HEK293 (cell line): ENCODE results near the gene RNF182.

ENCODE experiments used
- CTCF ChIA-PET: fragments of 350-600 bp; formaldehyde crosslinking; extraction: SDS; loops from one replicate; lab custom pipeline; 2021; ENCODE audit warnings: antibody characterized with exemption; lab: Yijun Ruan, JAX
- POLR2A ChIA-PET: fragments of 300-600 bp; formaldehyde crosslinking; extraction: SDS; loops from one replicate; lab custom pipeline; 2020; ENCODE audit warnings: antibody characterized with exemption, inconsistent platforms; lab: Yijun Ruan, JAX
- H3K27ac ChIP-seq: fragments of 200-500 bp; sonication (Bioruptor generic); 2 replicates; pipeline ENCODE4 v1.5.1; 2014; ENCODE audit warnings: low read depth, low read length, control low read depth, inconsistent platforms; ENCODE audit errors: extremely low read depth
- H3K36me3 ChIP-seq, 2 experiments: fragments of 200-500 bp in 1 of 2; sonication (Bioruptor generic) in 1 of 2; 1 replicate in 1 of 2; 2 replicates in 1 of 2; pipeline ENCODE4 v1.5.1; 2014 to 2017; ENCODE audit warnings: inconsistent platforms in 2 of 2, low read length in 2 of 2; ENCODE audit not compliant: control insufficient read depth in 2 of 2, insufficient read depth in 1 of 2
- H3K4me1 ChIP-seq: fragments of 200-500 bp; sonication (Bioruptor generic); 2 replicates; pipeline ENCODE4 v1.5.1; 2014; ENCODE audit warnings: mild to moderate bottlenecking, low read length, inconsistent platforms; ENCODE audit not compliant: control insufficient read depth, insufficient read depth
- H3K4me3 ChIP-seq: 2 replicates; pipeline ENCODE4 v1.5.1; 2011; ENCODE audit warnings: low read depth, mild to moderate bottlenecking, control low read depth, low read length, moderate library complexity
- H3K9me3 ChIP-seq: fragments of 200-500 bp; sonication (Bioruptor generic); 2 replicates; pipeline ENCODE4 v1.5.1; 2014; ENCODE audit warnings: low read depth, low read length, inconsistent platforms; ENCODE audit not compliant: control insufficient read depth, insufficient read depth
- FEZF1 ChIP-seq: fragments of 450-650 bp; formaldehyde crosslinking; IDR thresholded peaks from 2 replicates; pipeline ENCODE4 v1.5.1; 2016; ENCODE audit warnings: missing biosample characterization, missing genetic modification characterization
- OSR2 ChIP-seq: fragments of 450-650 bp; formaldehyde crosslinking; IDR thresholded peaks from 2 replicates; pipeline ENCODE4 v1.5.1; 2016; ENCODE audit warnings: missing biosample characterization, missing genetic modification characterization
- ZBTB8A ChIP-seq: fragments of 450-650 bp; formaldehyde crosslinking; IDR thresholded peaks from 2 replicates; pipeline ENCODE4 v1.5.1; 2016; ENCODE audit warnings: missing biosample characterization, missing genetic modification characterization
- ZFHX2 ChIP-seq: fragments of 450-650 bp; formaldehyde crosslinking; conservative IDR thresholded peaks from 2 replicates; pipeline ENCODE4 v1.5.1; 2016; ENCODE audit warnings: missing biosample characterization, missing genetic modification characterization
- ZFP3 ChIP-seq: fragments of 450-650 bp; formaldehyde crosslinking; IDR thresholded peaks from 2 replicates; pipeline ENCODE4 v1.5.1; 2016; ENCODE audit warnings: low read depth, missing biosample characterization, missing genetic modification characterization
- ZNF155 ChIP-seq: fragments of 450-650 bp; formaldehyde crosslinking; IDR thresholded peaks from 2 replicates; pipeline ENCODE4 v1.5.1; 2016; ENCODE audit warnings: missing biosample characterization, missing genetic modification characterization
- ZNF184 ChIP-seq: fragments of 450-650 bp; IDR thresholded peaks from 2 replicates; pipeline ENCODE4 v1.5.1; 2018; ENCODE audit warnings: missing biosample characterization, mild to moderate bottlenecking, missing genetic modification characterization
- ZNF211 ChIP-seq: fragments of 450-650 bp; formaldehyde crosslinking; IDR thresholded peaks from 2 replicates; pipeline ENCODE4 v1.5.1; 2016; ENCODE audit warnings: low read depth, missing biosample characterization, missing genetic modification characterization
- ZNF221 ChIP-seq: fragments of 450-650 bp; formaldehyde crosslinking; IDR thresholded peaks from 2 replicates; pipeline ENCODE4 v1.5.1; 2017; ENCODE audit warnings: missing biosample characterization, missing genetic modification characterization, borderline replicate concordance
- ZNF423 ChIP-seq: fragments of 450-650 bp; formaldehyde crosslinking; IDR thresholded peaks from 2 replicates; pipeline ENCODE4 v1.5.1; 2016; ENCODE audit warnings: missing biosample characterization, missing genetic modification characterization
- ZNF558 ChIP-seq: fragments of 450-650 bp; formaldehyde crosslinking; IDR thresholded peaks from 2 replicates; pipeline ENCODE4 v1.5.1; 2016; ENCODE audit warnings: missing biosample characterization, missing genetic modification characterization
- ZNF580 ChIP-seq: fragments of 450-650 bp; formaldehyde crosslinking; IDR thresholded peaks from 2 replicates; pipeline ENCODE4 v1.5.1; 2016; ENCODE audit warnings: missing biosample characterization, missing genetic modification characterization
- TF ChIP-seq, protein P1 (sequence below): fragments of 450-650 bp; formaldehyde crosslinking; IDR thresholded peaks from 2 replicates; pipeline ENCODE4 v1.5.1; 2016; ENCODE audit warnings: missing biosample characterization, missing genetic modification characterization
- TF ChIP-seq, protein P2 (sequence below): fragments of 450-650 bp; IDR thresholded peaks from 2 replicates; pipeline ENCODE4 v1.5.1; 2018; ENCODE audit warnings: missing biosample characterization, mild to moderate bottlenecking, missing genetic modification characterization
- TF ChIP-seq, protein P3 (sequence below): fragments of 450-650 bp; formaldehyde crosslinking; conservative IDR thresholded peaks from 2 replicates; pipeline ENCODE4 v1.5.1; 2016; ENCODE audit warnings: low read depth, missing biosample characterization, missing genetic modification characterization

The RNF182 gene

GRCh38 chr6:13978102-13978640 lies 53.4 kb downstream of the RNF182 start:
- CTCF ChIA-PET = interaction anchor here (0.6 kb wide), 1 partner anchor 70 kb away, joined by 3 read pairs; no protein-coding TSS in a partner anchor
- H3K4me1 ChIP-seq = no peaks in the 10 kb centered on the region
- no peaks in the 10 kb centered on the region for H3K9me3 ChIP-seq
- POLR2A ChIA-PET = no interaction called here
- no peak overlapping the region for H3K27ac ChIP-seq
- TF ChIP-seq, protein P1, sequence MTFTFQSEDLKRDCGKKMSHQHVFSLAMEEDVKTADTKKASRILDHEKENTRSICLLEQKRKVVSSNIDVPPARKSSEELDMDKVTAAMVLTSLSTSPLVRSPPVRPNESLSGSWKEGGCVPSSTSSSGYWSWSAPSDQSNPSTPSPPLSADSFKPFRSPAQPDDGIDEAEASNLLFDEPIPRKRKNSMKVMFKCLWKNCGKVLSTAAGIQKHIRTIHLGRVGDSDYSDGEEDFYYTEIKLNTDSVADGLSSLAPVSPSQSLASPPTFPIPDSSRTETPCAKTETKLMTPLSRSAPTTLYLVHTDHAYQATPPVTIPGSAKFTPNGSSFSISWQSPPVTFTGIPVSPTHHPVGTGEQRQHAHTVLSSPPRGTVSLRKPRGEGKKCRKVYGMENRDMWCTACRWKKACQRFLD = no peak
- TF ChIP-seq ZNF558 = no peak
- TF ChIP-seq, protein P2, sequence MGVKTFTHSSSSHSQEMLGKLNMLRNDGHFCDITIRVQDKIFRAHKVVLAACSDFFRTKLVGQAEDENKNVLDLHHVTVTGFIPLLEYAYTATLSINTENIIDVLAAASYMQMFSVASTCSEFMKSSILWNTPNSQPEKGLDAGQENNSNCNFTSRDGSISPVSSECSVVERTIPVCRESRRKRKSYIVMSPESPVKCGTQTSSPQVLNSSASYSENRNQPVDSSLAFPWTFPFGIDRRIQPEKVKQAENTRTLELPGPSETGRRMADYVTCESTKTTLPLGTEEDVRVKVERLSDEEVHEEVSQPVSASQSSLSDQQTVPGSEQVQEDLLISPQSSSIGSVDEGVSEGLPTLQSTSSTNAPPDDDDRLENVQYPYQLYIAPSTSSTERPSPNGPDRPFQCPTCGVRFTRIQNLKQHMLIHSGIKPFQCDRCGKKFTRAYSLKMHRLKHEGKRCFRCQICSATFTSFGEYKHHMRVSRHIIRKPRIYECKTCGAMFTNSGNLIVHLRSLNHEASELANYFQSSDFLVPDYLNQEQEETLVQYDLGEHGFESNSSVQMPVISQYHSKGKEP = no peak
- TF ChIP-seq, protein P3, sequence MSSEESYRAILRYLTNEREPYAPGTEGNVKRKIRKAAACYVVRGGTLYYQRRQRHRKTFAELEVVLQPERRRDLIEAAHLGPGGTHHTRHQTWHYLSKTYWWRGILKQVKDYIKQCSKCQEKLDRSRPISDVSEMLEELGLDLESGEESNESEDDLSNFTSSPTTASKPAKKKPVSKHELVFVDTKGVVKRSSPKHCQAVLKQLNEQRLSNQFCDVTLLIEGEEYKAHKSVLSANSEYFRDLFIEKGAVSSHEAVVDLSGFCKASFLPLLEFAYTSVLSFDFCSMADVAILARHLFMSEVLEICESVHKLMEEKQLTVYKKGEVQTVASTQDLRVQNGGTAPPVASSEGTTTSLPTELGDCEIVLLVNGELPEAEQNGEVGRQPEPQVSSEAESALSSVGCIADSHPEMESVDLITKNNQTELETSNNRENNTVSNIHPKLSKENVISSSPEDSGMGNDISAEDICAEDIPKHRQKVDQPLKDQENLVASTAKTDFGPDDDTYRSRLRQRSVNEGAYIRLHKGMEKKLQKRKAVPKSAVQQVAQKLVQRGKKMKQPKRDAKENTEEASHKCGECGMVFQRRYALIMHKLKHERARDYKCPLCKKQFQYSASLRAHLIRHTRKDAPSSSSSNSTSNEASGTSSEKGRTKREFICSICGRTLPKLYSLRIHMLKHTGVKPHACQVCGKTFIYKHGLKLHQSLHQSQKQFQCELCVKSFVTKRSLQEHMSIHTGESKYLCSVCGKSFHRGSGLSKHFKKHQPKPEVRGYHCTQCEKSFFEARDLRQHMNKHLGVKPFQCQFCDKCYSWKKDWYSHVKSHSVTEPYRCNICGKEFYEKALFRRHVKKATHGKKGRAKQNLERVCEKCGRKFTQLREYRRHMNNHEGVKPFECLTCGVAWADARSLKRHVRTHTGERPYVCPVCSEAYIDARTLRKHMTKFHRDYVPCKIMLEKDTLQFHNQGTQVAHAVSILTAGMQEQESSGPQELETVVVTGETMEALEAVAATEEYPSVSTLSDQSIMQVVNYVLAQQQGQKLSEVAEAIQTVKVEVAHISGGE = no peak
- no peak for TF ChIP-seq OSR2 (tag by site-specific recombination)
- TF ChIP-seq FEZF1 = no peak
- TF ChIP-seq, all 188 proteins: peak for 0
- H3K4me3 ChIP-seq = no peak overlapping the region
- H3K36me3 ChIP-seq = peaks cover 0 to 12% of the 10 kb centered on the region in 2 experiments; a peak in 1 of 3 replicates

DNA sequence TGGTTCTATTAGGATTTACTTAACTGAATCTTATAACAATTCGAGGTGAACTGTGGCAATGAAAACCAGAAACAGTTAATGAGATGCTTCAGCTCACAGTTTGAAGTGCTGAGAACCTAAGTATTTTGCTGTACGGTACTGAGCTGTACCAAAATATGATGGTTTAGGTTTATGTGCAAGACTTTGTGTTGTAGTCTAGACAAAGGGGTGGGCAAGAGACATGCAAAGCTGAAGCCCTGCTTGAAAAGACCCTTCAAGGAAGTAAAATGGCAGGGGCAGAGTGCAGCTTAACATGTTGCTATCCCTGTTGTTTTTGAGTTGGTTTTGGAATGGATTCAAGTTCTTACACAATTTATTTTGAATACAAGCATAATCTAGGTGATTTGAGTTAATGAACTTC lies 54.0 kb downstream of the RNF182 start:
- ChIA-PET POLR2A (interaction anchor here (0.6 kb wide), 1 partner anchor 928 kb away, joined by 4 read pairs; no protein-coding TSS in a partner anchor), CTCF (interaction anchor here (0.6 to 0.7 kb wide), 2 partner anchors 69 to 899 kb away, joined by 3 to 4 read pairs; no protein-coding TSS in a partner anchor)
- TF ChIP-seq ZFHX2 = no peak
- TF ChIP-seq ZNF211 (tag by site-specific recombination) = no peak
- TF ChIP-seq ZNF184 (tag by site-specific recombination) = no peak
- TF ChIP-seq ZNF423 (tag by site-specific recombination) = no peak
- no peak for TF ChIP-seq ZNF221
- no peak for TF ChIP-seq ZNF155 (tag by site-specific recombination)
- no peak for TF ChIP-seq ZBTB8A
- TF ChIP-seq ZFP3 = no peak
- no peak for TF ChIP-seq ZNF580 (tag by site-specific recombination)
- Histone ChIP-seq H3K27ac (no peak overlapping the region), H3K36me3 (peaks cover 0 to 12% of the 10 kb centered on the region in 2 experiments; a peak in 1 of 3 replicates), H3K4me1 (no peaks in the 10 kb centered on the region), H3K4me3 (no peak overlapping the region), H3K9me3 (no peaks in the 10 kb centered on the region)
